T-helper 17 cell (primary cell): ENCODE results near the gene ILDR1. TPM values are rescaled to one million over a fixed set of nuclear protein-coding genes. Genes with fewer than 3 reads are reported as not detected.

Experiments
- ATAC-seq: fragments of 150-1000 bp; cut with Tn5 transposase; 2 replicates; pipeline ENCODE4 v1.10.0; 2021; ENCODE audit warnings: mild to moderate bottlenecking, moderate library complexity
- DNase-seq, 3 donors: peaks; one replicate each; pipeline versions ENCODE4 v3.0.0 to v3.0.0-alpha.2; 2020 to 2021
- H3K9me3 ChIP-seq: one replicate; pipeline ENCODE4 v1.7.0; 2013; ENCODE audit warnings: low read length, mild to moderate bottlenecking; ENCODE audit not compliant: control insufficient read depth, poor library complexity, severe bottlenecking
- H3K27ac Mint-ChIP-seq: one replicate; pipeline ENCODE4 v1.8.0; 2022; ENCODE audit warnings: mild to moderate bottlenecking, moderate library complexity, mixed read lengths
- H3K27me3 Mint-ChIP-seq: one replicate; pipeline ENCODE4 v1.8.0; 2022; ENCODE audit warnings: mixed read lengths
- H3K36me3 Mint-ChIP-seq: one replicate; pipeline ENCODE4 v1.8.0; 2022; ENCODE audit warnings: low read depth, mixed read lengths
- H3K4me1 Mint-ChIP-seq: one replicate; pipeline ENCODE4 v1.8.0; 2022; ENCODE audit warnings: mild to moderate bottlenecking, mixed read lengths
- H3K4me3 Mint-ChIP-seq: one replicate; pipeline ENCODE4 v1.8.0; 2022; ENCODE audit warnings: mild to moderate bottlenecking, moderate library complexity, mixed read lengths
- total RNA-seq, 4 donors: library from RNA in 2 of 4; stranded (reverse) in 2 of 4; gene quantifications; one replicate each; pipeline ENCODE4 v1.2.3 and lab custom pipeline; 2022 to 2026

ILDR1 gene
- total RNA-seq, 2 donors from 2014 or later: 0.32 TPM; not detected in 1

GRCh38 chr3:121996441-121996840 lies 25.6 kb downstream of the ILDR1 start:
- DNase-seq (no peak), ATAC-seq (no peak)
- Mint-ChIP-seq H3K4me1 (peaks cover 9% of the 10 kb centered on the region), H3K27me3 (peaks cover 18% of the 10 kb centered on the region), H3K36me3 (no peaks in the 10 kb centered on the region), H3K27ac (peak overlapping the region; percentile 21), H3K4me3 (no peak overlapping the region)
- no peaks in the 10 kb centered on the region for H3K9me3 ChIP-seq

GRCh38 chr3:121995161-121996137 lies 26.6 kb downstream of the ILDR1 start:
- DNase-seq (no peak), ATAC-seq (peak; percentile 73)
- no peaks in the 10 kb centered on the region for H3K36me3 Mint-ChIP-seq

GRCh38 chr3:121994551-121994950 lies 27.5 kb downstream of the ILDR1 start:
- no peak for ATAC-seq

More at GRCh38 chr3:121995161-121996137, 26.6 kb downstream of the ILDR1 start:
- H3K4me1 Mint-ChIP-seq: peaks cover 9% of the 10 kb centered on the region
- no peaks in the 10 kb centered on the region for H3K9me3 ChIP-seq
- peak overlapping the region; percentile 21 for H3K27ac Mint-ChIP-seq
- H3K27me3 Mint-ChIP-seq: peaks cover 9% of the 10 kb centered on the region
- H3K4me3 Mint-ChIP-seq: no peak overlapping the region

GRCh38 chr3:121992601-121993560 lies 29.2 kb downstream of the ILDR1 start:
- H3K4me1 Mint-ChIP-seq: peaks cover 5% of the 10 kb centered on the region
- no peaks in the 10 kb centered on the region for H3K9me3 ChIP-seq
- H3K27ac Mint-ChIP-seq: peak overlapping the region; percentile 4
- no peak overlapping the region for H3K4me3 Mint-ChIP-seq
- ATAC-seq (no peak), DNase-seq (no peak)
- no peaks in the 10 kb centered on the region for H3K36me3 Mint-ChIP-seq
- H3K27me3 Mint-ChIP-seq: peaks cover 11% of the 10 kb centered on the region

More at GRCh38 chr3:121994551-121994950, 27.5 kb downstream of the ILDR1 start:
- H3K27me3 Mint-ChIP-seq: peaks cover 9% of the 10 kb centered on the region
- no peak for DNase-seq
- no peaks in the 10 kb centered on the region for H3K9me3 ChIP-seq
- peaks cover 9% of the 10 kb centered on the region for H3K4me1 Mint-ChIP-seq
- H3K27ac Mint-ChIP-seq: no peak overlapping the region
- no peaks in the 10 kb centered on the region for H3K36me3 Mint-ChIP-seq
- no peak overlapping the region for H3K4me3 Mint-ChIP-seq

- Mint-ChIP-seq H3K4me3 (no peak overlapping the region), H3K4me1 (no peaks in the 10 kb centered on the region), H3K27ac (no peak overlapping the region), H3K27me3 (peaks cover 11% of the 10 kb centered on the region), H3K36me3 (no peaks in the 10 kb centered on the region)
- DNase-seq: no peak
- no peak for ATAC-seq
- H3K9me3 ChIP-seq: no peaks in the 10 kb centered on the region
These were observed 32.1 kb downstream of the ILDR1 start for GRCh38 chr3:121989943-121990342.

- Mint-ChIP-seq H3K27ac (no peak overlapping the region), H3K4me3 (no peak overlapping the region), H3K4me1 (no peaks in the 10 kb centered on the region), H3K27me3 (peaks cover 11% of the 10 kb centered on the region), H3K36me3 (no peaks in the 10 kb centered on the region)
- H3K9me3 ChIP-seq: peaks cover 3% of the 10 kb centered on the region
- DNase-seq: no peak
- ATAC-seq: no peak
These were observed 33.9 kb downstream of the ILDR1 start for GRCh38 chr3:121988146-121988545.

- H3K4me1 Mint-ChIP-seq: no peaks in the 10 kb centered on the region
- no peaks in the 10 kb centered on the region for H3K36me3 Mint-ChIP-seq
- no peak overlapping the region for H3K27ac Mint-ChIP-seq
- DNase-seq: no peak
- H3K27me3 Mint-ChIP-seq: peaks cover 11% of the 10 kb centered on the region
- no peak for ATAC-seq
- peaks cover 3% of the 10 kb centered on the region for H3K9me3 ChIP-seq
- no peak overlapping the region for H3K4me3 Mint-ChIP-seq
These were observed 36.2 kb downstream of the ILDR1 start for GRCh38 chr3:121985846-121986245.

- ATAC-seq: no peak
- no peak for DNase-seq
- H3K27ac Mint-ChIP-seq: no peak overlapping the region
These were observed 40.6 kb downstream of the ILDR1 start for GRCh38 chr3:121981473-121981872.

GRCh38 chr3:121980450-121980796 lies 41.6 kb downstream of the ILDR1 start:
- H3K36me3 Mint-ChIP-seq: peaks cover 2% of the 10 kb centered on the region
- H3K27me3 Mint-ChIP-seq: no peaks in the 10 kb centered on the region
- no peak overlapping the region for H3K4me3 Mint-ChIP-seq
- H3K4me1 Mint-ChIP-seq: no peaks in the 10 kb centered on the region
- DNase-seq (no peak), ATAC-seq (no peak)
- peaks cover 3% of the 10 kb centered on the region for H3K9me3 ChIP-seq
- no peak overlapping the region for H3K27ac Mint-ChIP-seq

More at GRCh38 chr3:121981473-121981872, 40.6 kb downstream of the ILDR1 start:
- Mint-ChIP-seq H3K27me3 (no peaks in the 10 kb centered on the region), H3K4me3 (no peak overlapping the region), H3K36me3 (peaks cover 2% of the 10 kb centered on the region), H3K4me1 (no peaks in the 10 kb centered on the region)
- H3K9me3 ChIP-seq: peaks cover 3% of the 10 kb centered on the region

- H3K4me3 Mint-ChIP-seq: no peak overlapping the region
- ATAC-seq (no peak), DNase-seq (no peak)
- H3K4me1 Mint-ChIP-seq: no peaks in the 10 kb centered on the region
- no peak overlapping the region for H3K27ac Mint-ChIP-seq
- H3K36me3 Mint-ChIP-seq: peaks cover 2% of the 10 kb centered on the region
- peaks cover 3% of the 10 kb centered on the region for H3K9me3 ChIP-seq
- no peaks in the 10 kb centered on the region for H3K27me3 Mint-ChIP-seq
These were observed 42.2 kb downstream of the ILDR1 start for GRCh38 chr3:121979734-121980449.

GRCh38 chr3:121979246-121979645 lies 42.8 kb downstream of the ILDR1 start:
- ATAC-seq (no peak), DNase-seq (no peak)
- H3K4me3 Mint-ChIP-seq: no peak overlapping the region
- H3K36me3 Mint-ChIP-seq: peaks cover 2% of the 10 kb centered on the region
- no peaks in the 10 kb centered on the region for H3K4me1 Mint-ChIP-seq
- H3K27me3 Mint-ChIP-seq: no peaks in the 10 kb centered on the region
- H3K27ac Mint-ChIP-seq: no peak overlapping the region
- H3K9me3 ChIP-seq: peaks cover 3% of the 10 kb centered on the region

- H3K27ac Mint-ChIP-seq: no peak overlapping the region
- DNase-seq: no peak
- peaks cover 2% of the 10 kb centered on the region for H3K36me3 Mint-ChIP-seq
- H3K4me3 Mint-ChIP-seq: no peak overlapping the region
- no peaks in the 10 kb centered on the region for H3K27me3 Mint-ChIP-seq
- no peaks in the 10 kb centered on the region for H3K4me1 Mint-ChIP-seq
- no peak for ATAC-seq
- H3K9me3 ChIP-seq: no peaks in the 10 kb centered on the region
These were observed 45.3 kb downstream of the ILDR1 start for GRCh38 chr3:121976727-121977126.
